Upper lobe of left lung (tissue), 6 donors: ENCODE data around the gene ARMH4. TPM values are rescaled to one million over a fixed set of nuclear protein-coding genes. Genes with fewer than 3 reads are reported as not detected.

Source experiments
- ATAC-seq, 2 donors: fragments of 200-7000 bp; cut with Tn5 transposase; one replicate each; pipeline ENCODE4 v1.9.1; 2022; ENCODE audit warnings: mild to moderate bottlenecking in 2 of 2, moderate library complexity in 2 of 2; ENCODE audit not compliant: low FRiP score in 2 of 2
- DNase-seq, 2 donors: peaks; one replicate each; pipeline ENCODE4 v3.0.0-alpha.2; 2019 to 2020
- H3K27ac ChIP-seq, 4 donors: fragments of 200-600 bp; sonication (generic); one replicate each; pipeline ENCODE4 v1.5.1; 2016 to 2019
- H3K27me3 ChIP-seq, 4 donors: fragments of 200-600 bp; sonication (generic); one replicate each; pipeline ENCODE4 v1.5.1; 2017 to 2019
- H3K36me3 ChIP-seq, 4 donors: fragments of 200-600 bp; sonication (generic); one replicate each; pipeline ENCODE4 v1.5.1; 2016 to 2019
- H3K4me1 ChIP-seq, 4 donors: fragments of 200-600 bp; sonication (generic); one replicate each; pipeline ENCODE4 v1.5.1; 2018 to 2019
- H3K4me3 ChIP-seq, 4 donors: fragments of 200-600 bp; sonication (generic); one replicate each; pipeline ENCODE4 v1.5.1; 2017 to 2019; ENCODE audit warnings: mild to moderate bottlenecking in 2 of 4, moderate library complexity in 1 of 4
- H3K9me3 ChIP-seq, 4 donors: fragments of 200-600 bp; sonication (generic); one replicate each; pipeline ENCODE4 v1.5.1; 2018 to 2019
- EP300 ChIP-seq, 4 donors: sonication (generic); formaldehyde crosslinking; IDR thresholded peaks; one replicate each; pipeline ENCODE4 v1.5.1; 2017; ENCODE audit warnings: antibody characterized with exemption in 4 of 4, control low read depth in 2 of 4
- POLR2A ChIP-seq, 4 donors: fragments of 450-650 bp; IDR thresholded peaks; one replicate each; pipeline ENCODE4 v1.5.1; 2016 to 2017; ENCODE audit warnings: antibody characterized with exemption in 4 of 4, mild to moderate bottlenecking in 2 of 4
- POLR2AphosphoS5 ChIP-seq, 2 donors: sonication (generic); formaldehyde crosslinking; IDR thresholded peaks; one replicate each; pipeline ENCODE4 v1.5.1; 2017; ENCODE audit warnings: antibody characterized with exemption in 2 of 2
- WGBS, 2 donors: methylation state at CpG; one replicate each; pipeline ENCODE4 v1.1.5; 2017 to 2018; 5-methylcytosine and 5-hydroxymethylcytosine counted together
- total RNA-seq, 6 donors: library from RNA; depleted of rRNA in 4 of 6; stranded (reverse); fragments of >200 nt in 4 of 6; gene quantifications; one replicate each; pipeline versions ENCODE4 v1.1.0 to v1.2.1, GENCODE V29; 2016 to 2021
- TF ChIP-seq, protein P1 (sequence below), 6 experiments: fragments of 450-650 bp in 4 of 6; fragments of 200-600 bp in 2 of 6; sonication (generic) in 2 of 6; IDR thresholded peaks; one replicate each; pipeline ENCODE4 v1.5.1; 2016 to 2019; ENCODE audit warnings: antibody characterized with exemption in 6 of 6
- donor health status: DM: no; HTN: no; CAD: no; lungs with moderate emphysema.
- donor health status: DM: no; HTN: yes; CAD: no; lungs with severe emphysema.

ARMH4 gene
- total RNA-seq, 6 donors from 2014 or later = 1.0 to 6.2 (median 2.3) TPM

DNA sequence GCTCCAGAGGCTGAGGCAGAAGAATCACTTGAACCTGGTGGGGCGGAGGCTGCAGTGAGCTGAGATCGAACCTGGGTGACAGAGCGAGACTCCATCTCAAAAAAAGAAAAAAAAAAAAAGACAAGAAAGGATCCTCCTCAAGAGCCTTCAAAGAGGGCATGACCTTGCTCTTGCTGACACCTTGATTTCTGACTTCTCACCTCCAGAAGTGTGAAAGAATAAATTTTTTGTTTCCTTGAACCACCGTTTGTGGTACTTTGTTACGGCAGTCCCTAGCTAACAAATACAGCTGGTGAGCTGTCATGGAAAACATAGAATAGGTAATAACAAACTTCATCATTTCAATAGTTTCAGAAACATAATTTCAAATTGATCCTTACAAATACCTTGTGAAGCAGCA, 46.1 kb upstream of the ARMH4 start:
- peaks cover 11 to 20% (median 17%) of the 10 kb centered on the region in 4 donors for H3K4me1 ChIP-seq
- H3K4me3 ChIP-seq = no peak overlapping the region
- no peaks in the 10 kb centered on the region for H3K9me3 ChIP-seq
- 89 to 92% methylated on average over 5 of the region's 5 CpGs for WGBS, 2 donors
- peaks cover 0 to 3% (median 0%) of the 10 kb centered on the region in 4 donors for H3K36me3 ChIP-seq
- H3K27ac ChIP-seq = no peak overlapping the region
- DNase-seq = no peak
- TF ChIP-seq, protein P1, sequence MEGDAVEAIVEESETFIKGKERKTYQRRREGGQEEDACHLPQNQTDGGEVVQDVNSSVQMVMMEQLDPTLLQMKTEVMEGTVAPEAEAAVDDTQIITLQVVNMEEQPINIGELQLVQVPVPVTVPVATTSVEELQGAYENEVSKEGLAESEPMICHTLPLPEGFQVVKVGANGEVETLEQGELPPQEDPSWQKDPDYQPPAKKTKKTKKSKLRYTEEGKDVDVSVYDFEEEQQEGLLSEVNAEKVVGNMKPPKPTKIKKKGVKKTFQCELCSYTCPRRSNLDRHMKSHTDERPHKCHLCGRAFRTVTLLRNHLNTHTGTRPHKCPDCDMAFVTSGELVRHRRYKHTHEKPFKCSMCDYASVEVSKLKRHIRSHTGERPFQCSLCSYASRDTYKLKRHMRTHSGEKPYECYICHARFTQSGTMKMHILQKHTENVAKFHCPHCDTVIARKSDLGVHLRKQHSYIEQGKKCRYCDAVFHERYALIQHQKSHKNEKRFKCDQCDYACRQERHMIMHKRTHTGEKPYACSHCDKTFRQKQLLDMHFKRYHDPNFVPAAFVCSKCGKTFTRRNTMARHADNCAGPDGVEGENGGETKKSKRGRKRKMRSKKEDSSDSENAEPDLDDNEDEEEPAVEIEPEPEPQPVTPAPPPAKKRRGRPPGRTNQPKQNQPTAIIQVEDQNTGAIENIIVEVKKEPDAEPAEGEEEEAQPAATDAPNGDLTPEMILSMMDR (IDR thresholded peaks at IDR 0.05) = no peak
- TF ChIP-seq POLR2AphosphoS5 (IDR thresholded peaks at IDR 0.05) = no peak
- no peak for TF ChIP-seq EP300 (IDR thresholded peaks at IDR 0.05)
- TF ChIP-seq POLR2A (IDR thresholded peaks at IDR 0.05) = no peak
- no peak for ATAC-seq
- H3K27me3 ChIP-seq = no peaks in the 10 kb centered on the region

DNA sequence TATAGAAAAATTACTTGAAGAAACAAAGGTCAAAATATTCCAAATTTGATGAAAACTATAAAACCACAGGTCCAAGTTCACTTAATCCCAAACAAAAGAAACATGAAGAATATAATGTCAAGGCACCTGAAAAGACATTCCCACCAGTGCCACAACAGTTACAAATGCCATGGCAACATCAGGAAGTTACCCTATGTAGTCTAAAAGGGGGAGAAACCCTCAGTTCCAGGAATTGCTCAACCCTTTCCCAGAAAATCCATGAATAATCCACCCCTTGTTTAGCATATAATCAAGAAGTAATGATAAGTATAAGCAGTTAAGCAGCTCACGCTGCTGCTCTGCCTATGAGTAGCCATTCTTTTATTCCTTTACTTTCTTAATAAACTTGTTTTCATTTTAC, 44.2 kb upstream of the ARMH4 start:
- no peak for ATAC-seq

DNA sequence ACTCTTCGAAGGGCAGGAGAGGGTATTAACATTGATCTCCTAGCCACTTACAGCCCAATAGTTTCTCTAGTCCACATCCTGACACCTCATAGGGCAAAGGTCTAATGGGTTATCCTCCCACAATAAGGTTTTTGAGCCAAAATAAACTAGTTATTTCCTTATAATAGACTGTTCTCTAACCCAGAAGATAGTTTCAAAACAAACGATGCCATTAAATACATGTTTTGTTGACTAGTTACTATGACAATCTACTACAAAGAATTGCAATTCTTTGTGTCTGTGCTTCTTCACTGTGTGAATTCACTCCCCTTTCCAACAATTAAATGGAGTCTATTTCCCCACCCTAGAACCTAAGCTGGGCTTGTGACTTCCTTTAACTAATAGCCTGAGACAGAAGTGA, 41.5 kb upstream of the ARMH4 start:
- ATAC-seq (no peak), DNase-seq (no peak)
- Histone ChIP-seq H3K4me1 (no peaks in the 10 kb centered on the region), H3K27ac (no peak overlapping the region), H3K27me3 (no peaks in the 10 kb centered on the region), H3K36me3 (no peaks in the 10 kb centered on the region), H3K4me3 (no peak overlapping the region), H3K9me3 (no peaks in the 10 kb centered on the region)
- TF ChIP-seq, protein P1 (IDR thresholded peaks at IDR 0.05) = no peak
- no peak for TF ChIP-seq POLR2A (IDR thresholded peaks at IDR 0.05)
- no peak for TF ChIP-seq POLR2AphosphoS5 (IDR thresholded peaks at IDR 0.05)
- TF ChIP-seq EP300 (IDR thresholded peaks at IDR 0.05) = no peak
- 74 to 78% methylated on average over 2 of the region's 2 CpGs for WGBS, 2 donors

More for the DNA sequence above, 44.2 kb upstream of the ARMH4 start:
- H3K4me1 ChIP-seq = peaks cover 3 to 14% (median 10%) of the 10 kb centered on the region in 4 donors
- H3K27me3 ChIP-seq = no peaks in the 10 kb centered on the region
- TF ChIP-seq POLR2A (IDR thresholded peaks at IDR 0.05) (no peak), EP300 (IDR thresholded peaks at IDR 0.05) (no peak), POLR2AphosphoS5 (IDR thresholded peaks at IDR 0.05) (no peak)
- TF ChIP-seq, protein P1 (IDR thresholded peaks at IDR 0.05) = no peak
- no peak for DNase-seq
- 94% methylated on average over 1 of the region's 1 CpG for WGBS, 2 donors
- no peak overlapping the region for H3K27ac ChIP-seq
- H3K9me3 ChIP-seq = no peaks in the 10 kb centered on the region
- H3K4me3 ChIP-seq = no peak overlapping the region
- H3K36me3 ChIP-seq = no peaks in the 10 kb centered on the region

DNA sequence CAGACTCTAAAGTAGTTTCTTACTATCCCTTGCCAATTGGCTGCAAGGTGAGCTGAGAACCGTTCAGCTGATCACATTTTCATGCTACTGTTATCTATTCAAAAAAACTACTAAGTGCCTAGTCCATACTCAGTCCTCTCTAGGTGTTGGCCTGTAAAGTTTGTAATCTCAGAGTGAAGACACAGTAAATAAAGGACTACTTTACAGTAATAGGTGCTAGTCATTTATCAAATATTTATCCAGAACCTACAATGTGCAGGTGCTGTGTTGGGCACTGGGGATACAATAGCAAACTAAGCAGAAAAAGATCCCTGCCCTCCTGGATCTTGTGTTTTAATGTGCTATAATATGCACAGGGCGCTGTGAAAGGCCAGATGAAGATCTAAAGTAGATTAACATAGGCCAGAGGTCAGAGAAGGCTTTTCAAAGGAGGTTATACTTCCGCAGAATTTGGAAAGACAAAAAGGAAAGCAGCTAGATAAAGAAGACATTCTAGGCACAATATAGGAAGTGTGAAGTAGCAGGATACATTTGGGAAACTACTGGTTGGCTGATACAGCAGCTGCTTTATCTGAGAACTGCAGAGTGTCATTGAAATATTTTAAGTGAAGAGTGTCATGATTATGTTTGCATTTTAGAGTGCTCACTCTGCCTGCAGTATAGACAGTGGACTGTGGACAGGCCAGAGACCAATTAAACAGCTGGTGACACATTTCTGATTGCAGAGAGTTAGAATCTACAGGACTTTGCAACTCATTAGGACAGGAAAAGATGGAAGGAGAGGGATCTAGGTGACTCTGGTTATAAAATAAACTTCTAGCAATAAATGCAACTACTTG, 40.0 kb upstream of the ARMH4 start:
- 52 to 65% methylated on average over 3 of the region's 3 CpGs for WGBS, 2 donors
- H3K27me3 ChIP-seq = no peaks in the 10 kb centered on the region
- no peak for ATAC-seq
- H3K27ac ChIP-seq = no peak overlapping the region
- TF ChIP-seq POLR2AphosphoS5 (IDR thresholded peaks at IDR 0.05) (no peak), POLR2A (IDR thresholded peaks at IDR 0.05) (no peak), EP300 (IDR thresholded peaks at IDR 0.05) (no peak)
- TF ChIP-seq, protein P1 (IDR thresholded peaks at IDR 0.05) = no peak
- H3K4me1 ChIP-seq = no peaks in the 10 kb centered on the region
- no peak overlapping the region for H3K4me3 ChIP-seq
- no peaks in the 10 kb centered on the region for H3K36me3 ChIP-seq
- no peak for DNase-seq
- H3K9me3 ChIP-seq = no peaks in the 10 kb centered on the region

DNA sequence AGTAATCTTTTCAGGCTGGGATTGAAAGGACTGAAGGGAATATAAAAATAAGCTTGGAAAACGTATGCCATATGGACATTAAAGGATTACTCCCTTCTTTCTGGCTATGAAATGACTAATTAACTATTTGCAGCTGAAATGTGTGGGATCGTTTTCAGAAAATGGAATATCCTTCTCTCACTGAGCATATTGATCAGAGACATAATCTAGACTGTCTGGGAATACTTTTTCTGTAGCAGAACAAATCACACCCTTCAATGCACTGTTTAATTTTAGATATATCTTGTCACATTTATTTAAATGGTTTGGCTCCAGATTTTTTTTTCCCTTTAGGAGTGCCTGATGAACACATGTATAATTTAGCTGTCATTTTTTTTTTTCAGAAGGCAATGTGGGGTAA, 37.2 kb upstream of the ARMH4 start:
- no peak overlapping the region for H3K27ac ChIP-seq
- H3K9me3 ChIP-seq = no peaks in the 10 kb centered on the region
- DNase-seq = no peak
- H3K27me3 ChIP-seq = no peaks in the 10 kb centered on the region
- WGBS, 2 donors = 72 to 75% methylated on average over 2 of the region's 2 CpGs
- no peaks in the 10 kb centered on the region for H3K4me1 ChIP-seq
- H3K4me3 ChIP-seq = no peak overlapping the region
- ATAC-seq = no peak
- TF ChIP-seq EP300 (IDR thresholded peaks at IDR 0.05) (no peak), POLR2A (IDR thresholded peaks at IDR 0.05) (no peak), POLR2AphosphoS5 (IDR thresholded peaks at IDR 0.05) (no peak)
- TF ChIP-seq, protein P1 (IDR thresholded peaks at IDR 0.05) = no peak
- H3K36me3 ChIP-seq = no peaks in the 10 kb centered on the region
